ENCODE measurements around the gene SMIM32. TPM values are rescaled to one million over a fixed set of nuclear protein-coding genes. Genes with fewer than 3 reads are reported as not detected.

The SMIM32 gene
- total and polyA plus RNA-seq, 10 donors: 0.37 TPM; not detected in 9

- 23 to 44% (median 28%) methylated on average over 1 of the region's 1 CpG for WGBS, 5 donors
- DNase-seq: no peak
- H3K27me3 ChIP-seq (replicated peaks in 1 of 7): peaks cover 0 to 38% (median 3%) of the 10 kb centered on the region in 7 donors
- no peaks in the 10 kb centered on the region for H3K36me3 ChIP-seq
- H3K4me1 ChIP-seq: no peaks in the 10 kb centered on the region
- H3K9me3 ChIP-seq: no peaks in the 10 kb centered on the region
- intact Hi-C loops (cut with DNase I; ENCODE audit: low total_unique reads): no loop called here
- no peak overlapping the region for H3K27ac ChIP-seq
- no peak overlapping the region for H3K4me3 ChIP-seq
- TF ChIP-seq, protein P1, sequence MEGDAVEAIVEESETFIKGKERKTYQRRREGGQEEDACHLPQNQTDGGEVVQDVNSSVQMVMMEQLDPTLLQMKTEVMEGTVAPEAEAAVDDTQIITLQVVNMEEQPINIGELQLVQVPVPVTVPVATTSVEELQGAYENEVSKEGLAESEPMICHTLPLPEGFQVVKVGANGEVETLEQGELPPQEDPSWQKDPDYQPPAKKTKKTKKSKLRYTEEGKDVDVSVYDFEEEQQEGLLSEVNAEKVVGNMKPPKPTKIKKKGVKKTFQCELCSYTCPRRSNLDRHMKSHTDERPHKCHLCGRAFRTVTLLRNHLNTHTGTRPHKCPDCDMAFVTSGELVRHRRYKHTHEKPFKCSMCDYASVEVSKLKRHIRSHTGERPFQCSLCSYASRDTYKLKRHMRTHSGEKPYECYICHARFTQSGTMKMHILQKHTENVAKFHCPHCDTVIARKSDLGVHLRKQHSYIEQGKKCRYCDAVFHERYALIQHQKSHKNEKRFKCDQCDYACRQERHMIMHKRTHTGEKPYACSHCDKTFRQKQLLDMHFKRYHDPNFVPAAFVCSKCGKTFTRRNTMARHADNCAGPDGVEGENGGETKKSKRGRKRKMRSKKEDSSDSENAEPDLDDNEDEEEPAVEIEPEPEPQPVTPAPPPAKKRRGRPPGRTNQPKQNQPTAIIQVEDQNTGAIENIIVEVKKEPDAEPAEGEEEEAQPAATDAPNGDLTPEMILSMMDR (IDR thresholded peaks at IDR 0.05 in 8 of 11, conservative IDR thresholded peaks at IDR 0.05 in 3 of 11): no peak
- TF ChIP-seq POLR2AphosphoS5 (IDR thresholded peaks at IDR 0.05): no peak
- no peak for TF ChIP-seq POLR2A (IDR thresholded peaks at IDR 0.05)
These were observed 37.2 kb upstream of the SMIM32 start for GRCh38 chr5:136230176-136230575.

- H3K27ac ChIP-seq: no peak overlapping the region
- no peaks in the 10 kb centered on the region for H3K4me1 ChIP-seq
- H3K27me3 ChIP-seq (replicated peaks in 1 of 7): peaks cover 0 to 47% (median 3%) of the 10 kb centered on the region in 7 donors
- no peaks in the 10 kb centered on the region for H3K9me3 ChIP-seq
- no peaks in the 10 kb centered on the region for H3K36me3 ChIP-seq
- no peak for DNase-seq
- H3K4me3 ChIP-seq: no peak overlapping the region
- intact Hi-C loops (cut with DNase I; ENCODE audit: low total_unique reads): no loop called here
- TF ChIP-seq, protein P1 (IDR thresholded peaks at IDR 0.05 in 8 of 11, conservative IDR thresholded peaks at IDR 0.05 in 3 of 11): no peak
- no peak for TF ChIP-seq POLR2A (IDR thresholded peaks at IDR 0.05)
- no peak for TF ChIP-seq POLR2AphosphoS5 (IDR thresholded peaks at IDR 0.05)
- 36 to 46% (median 40%) methylated on average over 7 of the region's 7 CpGs for WGBS, 5 donors
These were observed 35.3 kb upstream of the SMIM32 start for GRCh38 chr5:136228136-136228757.

DNA sequence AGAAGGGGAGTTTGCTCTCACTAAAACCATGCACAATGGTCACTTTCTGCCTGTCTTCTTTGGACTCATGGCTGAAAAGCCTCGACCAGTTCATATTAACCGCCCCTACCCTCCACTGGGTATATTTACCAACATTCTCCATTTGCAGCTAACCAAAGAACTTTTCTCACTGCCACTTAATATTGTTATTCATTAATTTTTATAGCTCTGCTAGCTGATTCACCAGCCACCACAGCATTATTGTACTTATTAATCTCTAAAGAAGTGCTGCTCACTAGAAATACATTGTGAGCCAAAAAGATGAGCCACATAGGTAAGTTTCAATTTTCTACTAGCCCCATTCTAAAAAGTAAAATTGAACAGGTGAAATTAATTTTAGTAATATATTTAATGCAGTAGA is 33.4 kb upstream of the SMIM32 start:
- H3K27me3 ChIP-seq (replicated peaks in 1 of 7): peaks cover 0 to 43% (median 3%) of the 10 kb centered on the region in 7 donors
- no peaks in the 10 kb centered on the region for H3K4me1 ChIP-seq
- no peak for DNase-seq
- WGBS, 5 donors: 69 to 87% (median 77%) methylated on average over 2 of the region's 2 CpGs
- H3K9me3 ChIP-seq: peaks cover 0 to 8% (median 2%) of the 10 kb centered on the region in 8 donors
- H3K4me3 ChIP-seq: no peak overlapping the region
- no peaks in the 10 kb centered on the region for H3K36me3 ChIP-seq
- H3K27ac ChIP-seq: no peak overlapping the region
- intact Hi-C loops (cut with DNase I; ENCODE audit: low total_unique reads): no loop called here
- no peak for TF ChIP-seq POLR2A (IDR thresholded peaks at IDR 0.05)
- no peak for TF ChIP-seq POLR2AphosphoS5 (IDR thresholded peaks at IDR 0.05)
- TF ChIP-seq, protein P1 (IDR thresholded peaks at IDR 0.05 in 8 of 11, conservative IDR thresholded peaks at IDR 0.05 in 3 of 11): no peak

- Histone ChIP-seq H3K27me3 (replicated peaks in 1 of 7) (peaks cover 0 to 43% (median 0%) of the 10 kb centered on the region in 7 donors), H3K9me3 (peaks cover 0 to 14% (median 8%) of the 10 kb centered on the region in 8 donors), H3K27ac (no peak overlapping the region), H3K36me3 (no peaks in the 10 kb centered on the region), H3K4me1 (no peaks in the 10 kb centered on the region), H3K4me3 (no peak overlapping the region)
- 60 to 100% (median 70%) methylated on average over 1 to 2 of the region's 2 CpGs for WGBS, 5 donors
- DNase-seq: no peak
- TF ChIP-seq, protein P1 (IDR thresholded peaks at IDR 0.05 in 8 of 11, conservative IDR thresholded peaks at IDR 0.05 in 3 of 11): no peak
- TF ChIP-seq POLR2A (IDR thresholded peaks at IDR 0.05): no peak
- TF ChIP-seq POLR2AphosphoS5 (IDR thresholded peaks at IDR 0.05): no peak
- intact Hi-C loops (cut with DNase I; ENCODE audit: low total_unique reads): no loop called here
These were observed 32.8 kb upstream of the SMIM32 start for GRCh38 chr5:136225796-136226195.

Data from spleen (tissue), 11 donors.